Epithelial cell of esophagus (primary cell): ENCODE measurements around the gene NKX1-2.

Source experiments
- DNase-seq: peaks from one replicate; pipeline ENCODE4 v3.0.0; 2010; ENCODE audit warnings: low read depth
- H3K4me3 ChIP-seq: 2 replicates; pipeline ENCODE4 v1.5.1; 2011; ENCODE audit warnings: mild to moderate bottlenecking, low read length, control low read depth
- TF ChIP-seq, protein P1 (sequence below): IDR thresholded peaks from 2 replicates; pipeline ENCODE4 v1.5.1; 2011; ENCODE audit warnings: low read depth, mild to moderate bottlenecking, low read length, control low read depth, inconsistent platforms; ENCODE audit not compliant: insufficient read depth; ENCODE audit errors: missing control alignments

The NKX1-2 gene

GRCh38 chr10:124469956-124470484, 20.2 kb upstream of the NKX1-2 start:
- DNase-seq: no peak
- TF ChIP-seq, protein P1, sequence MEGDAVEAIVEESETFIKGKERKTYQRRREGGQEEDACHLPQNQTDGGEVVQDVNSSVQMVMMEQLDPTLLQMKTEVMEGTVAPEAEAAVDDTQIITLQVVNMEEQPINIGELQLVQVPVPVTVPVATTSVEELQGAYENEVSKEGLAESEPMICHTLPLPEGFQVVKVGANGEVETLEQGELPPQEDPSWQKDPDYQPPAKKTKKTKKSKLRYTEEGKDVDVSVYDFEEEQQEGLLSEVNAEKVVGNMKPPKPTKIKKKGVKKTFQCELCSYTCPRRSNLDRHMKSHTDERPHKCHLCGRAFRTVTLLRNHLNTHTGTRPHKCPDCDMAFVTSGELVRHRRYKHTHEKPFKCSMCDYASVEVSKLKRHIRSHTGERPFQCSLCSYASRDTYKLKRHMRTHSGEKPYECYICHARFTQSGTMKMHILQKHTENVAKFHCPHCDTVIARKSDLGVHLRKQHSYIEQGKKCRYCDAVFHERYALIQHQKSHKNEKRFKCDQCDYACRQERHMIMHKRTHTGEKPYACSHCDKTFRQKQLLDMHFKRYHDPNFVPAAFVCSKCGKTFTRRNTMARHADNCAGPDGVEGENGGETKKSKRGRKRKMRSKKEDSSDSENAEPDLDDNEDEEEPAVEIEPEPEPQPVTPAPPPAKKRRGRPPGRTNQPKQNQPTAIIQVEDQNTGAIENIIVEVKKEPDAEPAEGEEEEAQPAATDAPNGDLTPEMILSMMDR: no peak
- no peak overlapping the region for H3K4me3 ChIP-seq

GRCh38 chr10:124468624-124469023, 18.8 kb upstream of the NKX1-2 start:
- no peak overlapping the region for H3K4me3 ChIP-seq
- TF ChIP-seq, protein P1: no peak
- no peak for DNase-seq

DNA sequence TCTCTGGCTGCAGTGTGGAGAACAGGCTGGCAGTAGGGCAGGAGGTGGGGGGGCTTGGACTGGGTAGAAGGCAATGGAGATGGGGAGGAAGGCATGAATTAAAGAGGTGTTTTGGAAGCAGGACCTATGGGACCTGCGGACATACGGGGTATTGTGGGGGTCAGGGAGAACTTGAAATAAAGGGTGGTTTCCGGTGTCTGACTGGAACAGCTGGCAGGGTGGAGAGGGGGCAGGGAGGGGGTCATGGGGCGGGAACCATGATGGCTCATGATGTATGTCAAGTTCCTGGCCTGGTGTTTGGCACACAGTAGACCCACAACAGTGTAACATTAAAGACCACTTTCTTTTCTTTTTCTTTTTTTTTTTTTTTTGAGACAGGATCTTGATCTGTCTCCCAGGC, 17.3 kb upstream of the NKX1-2 start:
- H3K4me3 ChIP-seq: no peak overlapping the region
- no peak for DNase-seq
- TF ChIP-seq, protein P1: no peak

- no peak for DNase-seq
- H3K4me3 ChIP-seq: no peak overlapping the region
- TF ChIP-seq, protein P1: no peak
These were observed 16.1 kb upstream of the NKX1-2 start for GRCh38 chr10:124465777-124466488.

DNA sequence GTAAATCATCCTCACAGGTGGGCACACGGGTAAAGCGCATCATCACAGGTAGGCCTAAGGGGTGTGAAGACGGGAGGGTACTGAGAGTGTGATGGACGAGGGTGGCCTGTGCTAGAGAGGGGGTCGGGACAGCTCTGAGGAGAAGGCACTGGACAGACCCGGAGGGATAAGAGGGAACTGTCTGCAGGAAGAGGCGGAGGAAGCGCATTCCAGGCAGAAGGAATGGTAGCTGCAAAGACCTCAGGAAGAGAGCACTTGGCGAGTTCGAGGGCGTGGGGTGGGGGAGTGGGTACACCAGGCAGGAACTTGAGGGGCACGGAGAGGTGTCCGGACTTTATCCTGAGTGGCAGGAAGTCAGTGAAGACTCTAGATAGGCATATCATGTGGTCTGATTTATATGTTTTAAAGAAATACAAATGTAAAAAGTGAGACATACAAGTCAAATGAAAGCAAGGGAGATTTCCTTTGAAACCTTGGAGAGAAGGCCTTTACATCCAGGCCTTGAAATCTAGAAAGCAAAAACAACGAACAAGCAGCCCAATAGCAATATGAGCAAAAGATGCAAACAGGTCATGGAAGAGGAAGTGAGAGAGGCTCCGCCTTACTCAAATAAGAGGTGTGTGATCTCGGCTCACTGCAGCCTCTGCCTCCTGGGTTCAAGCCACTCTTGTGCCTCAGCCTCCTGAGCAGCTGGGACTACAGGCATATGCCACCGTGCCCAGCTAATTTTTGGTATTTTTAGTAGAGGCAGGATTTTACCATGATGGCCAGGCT, 15.4 kb upstream of the NKX1-2 start:
- DNase-seq: no peak

DNA sequence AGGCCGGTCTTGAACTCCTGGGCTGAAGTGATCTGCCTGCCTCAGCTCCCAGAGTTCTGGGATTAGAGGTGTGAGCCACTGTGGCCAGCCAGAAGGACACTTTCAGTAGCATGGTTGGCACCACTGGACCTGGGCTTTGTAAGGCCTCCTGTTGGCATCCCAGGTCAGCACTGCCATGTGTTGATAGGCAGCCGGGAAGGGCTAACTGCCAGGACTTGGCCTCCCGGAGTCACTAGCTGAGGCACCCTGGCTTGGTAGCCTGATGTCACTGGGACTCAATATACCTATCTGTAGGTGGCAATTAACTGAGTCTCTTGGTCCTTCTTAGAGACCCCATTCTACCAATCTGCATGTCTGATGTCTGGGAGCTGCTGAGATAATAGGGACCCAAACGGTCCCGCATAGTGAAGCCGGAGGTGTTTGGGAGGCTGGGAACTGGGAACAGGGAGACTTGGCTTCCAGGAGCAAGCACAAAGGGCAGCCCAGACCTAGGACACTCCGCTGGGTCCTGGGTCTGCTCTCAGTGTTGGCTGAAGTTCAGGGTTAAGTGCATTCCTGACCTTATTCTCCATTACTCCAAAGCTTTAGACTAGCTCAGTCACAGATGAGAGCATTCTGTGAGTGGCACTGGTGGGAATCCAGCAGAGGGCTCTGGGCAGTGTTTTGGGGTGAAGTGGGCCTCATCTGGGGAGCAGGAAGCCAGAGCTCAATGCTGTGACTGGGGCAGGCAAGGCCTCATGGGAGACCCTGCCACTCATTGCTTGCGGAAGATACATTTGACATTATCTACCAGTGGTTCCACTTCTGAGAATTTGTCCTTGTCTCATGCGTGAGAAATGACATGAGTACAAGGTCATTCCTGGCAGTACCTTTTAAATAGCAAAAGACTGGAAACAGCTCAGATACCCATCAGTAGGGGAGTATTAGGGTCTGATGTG, 14.5 kb upstream of the NKX1-2 start:
- TF ChIP-seq, protein P1: no peak
- no peak overlapping the region for H3K4me3 ChIP-seq

More for the DNA sequence above, 15.4 kb upstream of the NKX1-2 start:
- no peak overlapping the region for H3K4me3 ChIP-seq
- TF ChIP-seq, protein P1: no peak

More for the DNA sequence above, 14.5 kb upstream of the NKX1-2 start:
- DNase-seq: no peak
